Duodenal mucosa (tissue), 2 donors: ENCODE measurements around the gene SLC17A9.
A peak's percentile ranks its signal among the peaks of the same experiment; 100 is the strongest.
"Not testable (repeated sequence)": the region's sequence is repeated elsewhere in the genome, so short reads cannot be mapped to it uniquely, and the experiment has no call there.

Experiments
- H3K27ac ChIP-seq: one replicate; pipeline ENCODE4 v1.7.0; 2013; ENCODE audit warnings: low read depth, low read length
- H3K27me3 ChIP-seq, 2 donors: one replicate each; pipeline ENCODE4 v1.7.0; 2013; ENCODE audit warnings: low read length in 2 of 2, control low read depth in 1 of 2; ENCODE audit not compliant: insufficient read depth in 2 of 2, control insufficient read depth in 1 of 2
- H3K36me3 ChIP-seq, 2 donors: one replicate each; pipeline ENCODE4 v1.7.0; 2013; ENCODE audit warnings: low read length in 2 of 2, control low read depth in 1 of 2; ENCODE audit not compliant: insufficient read depth in 2 of 2, control insufficient read depth in 1 of 2
- H3K4me1 ChIP-seq, 2 donors: one replicate each; pipeline ENCODE4 v1.7.0; 2013; ENCODE audit warnings: low read length in 2 of 2, control low read depth in 1 of 2; ENCODE audit not compliant: insufficient read depth in 2 of 2, control insufficient read depth in 1 of 2
- H3K4me3 ChIP-seq, 2 donors: one replicate each; pipeline ENCODE4 v1.7.0; 2013; ENCODE audit warnings: low read length in 2 of 2, low read depth in 1 of 2
- H3K9ac ChIP-seq, 2 donors: one replicate each; pipeline ENCODE4 v1.7.0; 2013; ENCODE audit warnings: low read length in 2 of 2, low read depth in 1 of 2
- H3K9me3 ChIP-seq, 2 donors: one replicate each; pipeline ENCODE4 v1.7.0; 2013; ENCODE audit warnings: low read length in 2 of 2, control low read depth in 1 of 2; ENCODE audit not compliant: control insufficient read depth in 1 of 2

The SLC17A9 gene

DNA sequence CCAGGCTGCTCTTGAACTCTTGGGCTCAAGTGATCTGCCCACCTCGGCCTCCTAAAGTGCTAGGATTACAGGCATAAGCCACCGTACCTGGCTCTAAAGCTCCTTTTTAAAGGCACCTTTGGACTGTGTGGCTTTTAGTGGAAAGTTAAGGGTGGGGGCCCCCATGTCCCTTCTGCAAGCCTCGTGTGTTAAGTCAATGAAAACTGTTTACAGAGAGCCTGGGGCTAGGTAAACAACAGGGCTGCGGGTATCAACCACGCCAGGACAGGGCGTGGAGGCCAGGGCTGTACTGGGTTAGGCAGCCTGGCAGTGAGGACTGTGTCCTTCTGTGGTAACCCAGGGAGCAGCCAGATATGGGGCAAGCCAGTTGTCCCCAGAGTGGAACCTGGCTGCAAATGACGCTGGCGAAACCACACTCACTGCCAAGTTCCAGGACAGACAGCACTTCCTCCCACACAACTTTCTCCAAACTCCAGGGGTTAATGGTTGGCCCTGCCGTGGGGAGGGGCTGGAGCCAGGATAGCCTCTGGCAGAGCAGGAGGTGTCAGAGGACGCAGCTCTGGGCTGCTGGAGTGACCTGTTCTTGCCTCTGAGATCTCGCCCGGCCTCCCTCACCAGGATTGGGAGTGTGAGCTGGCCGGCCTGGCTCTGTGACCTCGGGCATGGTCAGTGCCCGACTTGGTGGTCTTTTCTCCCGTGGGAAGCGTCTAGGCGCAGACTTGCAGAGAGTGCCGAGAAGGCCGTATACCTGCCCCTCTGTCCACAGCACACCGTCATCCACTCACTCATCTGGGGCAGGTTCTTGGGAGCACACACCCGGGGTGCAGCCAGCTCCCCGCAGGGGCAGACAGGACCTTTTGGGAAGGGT, 3.2 kb downstream of the SLC17A9 start:
- H3K4me3 ChIP-seq = no peak overlapping the region
- H3K9ac ChIP-seq = peak overlapping the region in 1 of 2 donors; percentile 32
- H3K27ac ChIP-seq = no peak overlapping the region
- H3K27me3 ChIP-seq = no peaks in the 10 kb centered on the region
- peaks cover 12 to 31% of the 10 kb centered on the region in 2 donors for H3K4me1 ChIP-seq
- H3K9me3 ChIP-seq = no peaks in the 10 kb centered on the region
- H3K36me3 ChIP-seq = peaks cover 0 to 10% of the 10 kb centered on the region in 2 donors

DNA sequence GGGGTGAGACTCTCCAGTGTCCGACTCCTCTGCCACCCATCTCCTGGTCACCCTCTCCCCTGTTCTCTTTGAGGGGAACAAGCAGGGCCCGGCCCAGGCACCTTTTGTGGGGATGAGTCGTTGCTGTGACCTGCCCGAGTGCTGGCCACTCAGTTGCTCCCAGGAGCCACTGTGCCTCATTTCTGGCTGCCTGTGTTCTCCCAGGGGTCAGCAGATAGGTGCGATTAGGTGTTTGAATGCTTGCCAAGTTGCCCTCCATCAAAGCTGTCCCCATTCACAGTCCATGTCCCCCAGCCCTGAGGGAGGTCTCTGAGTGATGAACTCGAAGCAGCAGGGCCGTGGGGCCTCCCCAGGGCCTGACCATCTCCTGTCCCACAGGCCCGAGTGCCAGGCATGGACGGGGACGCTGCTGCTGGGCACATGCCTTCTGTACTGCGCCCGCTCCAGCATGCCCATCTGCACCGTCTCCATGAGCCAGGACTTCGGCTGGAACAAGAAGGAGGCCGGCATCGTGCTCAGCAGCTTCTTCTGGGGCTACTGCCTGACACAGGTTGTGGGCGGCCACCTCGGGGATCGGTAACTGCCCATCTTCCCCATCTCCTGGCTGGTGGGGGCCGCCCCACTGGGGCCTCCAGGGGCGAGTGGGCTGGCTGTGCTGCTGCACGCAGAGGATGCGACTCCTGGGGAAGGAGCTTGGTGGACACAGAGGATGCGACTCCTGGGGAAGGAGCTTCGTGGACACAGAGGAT, 4.1 kb downstream of the SLC17A9 start:
- no peaks in the 10 kb centered on the region for H3K9me3 ChIP-seq
- H3K9ac ChIP-seq = no peak overlapping the region

DNA sequence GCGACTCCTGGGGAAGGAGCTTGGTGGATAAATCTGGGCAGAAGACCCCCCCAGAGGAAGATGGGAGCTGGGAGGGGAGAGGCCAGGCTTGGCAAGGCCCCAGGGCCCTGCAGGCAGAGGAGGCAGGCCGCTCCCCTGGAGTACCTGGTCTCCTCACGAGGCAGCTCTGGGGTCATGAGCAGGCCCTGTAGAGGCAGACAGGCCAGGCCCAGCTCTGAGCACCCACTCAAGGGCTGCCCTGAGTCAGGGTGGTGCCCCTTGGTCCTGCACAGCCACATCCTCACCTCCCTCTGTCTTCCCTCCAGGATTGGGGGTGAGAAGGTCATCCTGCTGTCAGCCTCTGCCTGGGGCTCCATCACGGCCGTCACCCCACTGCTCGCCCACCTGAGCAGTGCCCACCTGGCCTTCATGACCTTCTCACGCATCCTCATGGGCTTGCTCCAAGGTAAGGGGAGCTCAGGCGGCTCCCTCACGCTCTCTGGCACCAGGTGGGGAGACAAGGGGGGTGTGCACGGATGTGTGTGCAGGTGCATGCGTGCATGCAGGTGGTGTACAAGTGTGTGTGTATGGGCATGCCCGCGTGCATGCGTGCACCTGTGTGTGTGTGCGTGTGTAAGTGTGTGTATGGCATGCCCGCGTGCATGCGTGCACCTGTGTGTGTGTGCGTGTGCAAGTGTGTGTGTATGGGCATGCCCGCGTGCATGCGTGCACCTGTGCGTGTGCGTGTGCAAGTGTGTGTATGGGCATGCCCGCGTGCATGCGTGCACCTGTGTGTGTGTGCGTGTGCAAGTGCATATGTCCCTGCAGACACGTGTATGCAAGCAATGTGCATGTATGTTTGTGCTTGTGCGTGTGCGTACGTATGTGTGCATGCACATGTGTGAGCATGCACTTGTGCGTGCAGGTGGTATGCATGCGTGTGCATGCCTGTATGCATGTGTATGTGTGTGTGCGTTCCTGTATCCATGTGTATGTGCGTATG, 4.9 kb downstream of the SLC17A9 start:
- Histone ChIP-seq H3K9ac (no peak overlapping the region), H3K4me1 (peaks cover 7 to 23% of the 10 kb centered on the region in 2 donors), H3K36me3 (peaks cover 0 to 10% of the 10 kb centered on the region in 2 donors), H3K27me3 (no peaks in the 10 kb centered on the region), H3K4me3 (no peak overlapping the region), H3K27ac (no peak overlapping the region), H3K9me3 (no peaks in the 10 kb centered on the region)

More for the DNA sequence above, 4.1 kb downstream of the SLC17A9 start:
- peaks cover 0 to 10% of the 10 kb centered on the region in 2 donors for H3K36me3 ChIP-seq
- H3K4me3 ChIP-seq = no peak overlapping the region
- H3K4me1 ChIP-seq = peaks cover 10 to 31% of the 10 kb centered on the region in 2 donors
- no peaks in the 10 kb centered on the region for H3K27me3 ChIP-seq
- H3K27ac ChIP-seq = no peak overlapping the region

DNA sequence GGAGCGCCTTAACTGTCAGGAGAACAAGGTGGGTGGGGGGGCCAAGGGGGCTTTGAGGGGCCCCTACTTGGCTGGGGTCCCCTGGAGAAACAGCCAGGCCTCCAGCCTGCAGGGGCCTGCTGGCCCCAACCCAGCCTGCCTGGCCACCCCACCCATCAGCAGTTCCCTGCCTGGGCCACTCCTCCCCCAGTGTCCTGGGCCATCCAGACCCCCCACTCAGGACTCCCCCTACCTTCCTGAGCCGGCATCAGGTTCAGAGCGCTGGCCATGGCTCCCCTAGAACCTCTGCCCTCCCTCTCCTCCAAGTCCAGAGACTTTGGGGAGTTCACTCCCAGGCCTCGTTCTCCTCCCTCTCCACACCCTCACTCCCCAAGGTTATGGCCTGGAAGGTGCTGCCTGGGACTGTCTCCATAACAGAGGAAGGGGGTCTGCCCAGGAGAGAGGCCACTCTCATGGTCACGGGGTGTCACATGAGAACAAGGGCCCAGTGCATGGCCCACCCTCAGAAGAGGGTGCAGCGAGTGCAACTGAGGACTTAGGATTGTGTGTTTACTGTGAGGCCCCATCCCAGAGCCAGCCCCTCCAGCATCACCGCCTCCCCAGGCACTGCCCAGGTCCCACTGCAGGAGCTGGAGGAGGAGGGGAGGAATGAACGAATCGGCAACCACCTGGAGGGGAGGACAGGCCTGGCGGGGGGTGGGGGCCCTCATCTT, 6.0 kb downstream of the SLC17A9 start:
- Histone ChIP-seq H3K27me3 (no peaks in the 10 kb centered on the region), H3K36me3 (peaks cover 0 to 10% of the 10 kb centered on the region in 2 donors), H3K4me3 (no peak overlapping the region), H3K4me1 (peaks cover 3 to 14% of the 10 kb centered on the region in 2 donors), H3K9ac (no peak overlapping the region), H3K27ac (no peak overlapping the region), H3K9me3 (no peaks in the 10 kb centered on the region)

DNA sequence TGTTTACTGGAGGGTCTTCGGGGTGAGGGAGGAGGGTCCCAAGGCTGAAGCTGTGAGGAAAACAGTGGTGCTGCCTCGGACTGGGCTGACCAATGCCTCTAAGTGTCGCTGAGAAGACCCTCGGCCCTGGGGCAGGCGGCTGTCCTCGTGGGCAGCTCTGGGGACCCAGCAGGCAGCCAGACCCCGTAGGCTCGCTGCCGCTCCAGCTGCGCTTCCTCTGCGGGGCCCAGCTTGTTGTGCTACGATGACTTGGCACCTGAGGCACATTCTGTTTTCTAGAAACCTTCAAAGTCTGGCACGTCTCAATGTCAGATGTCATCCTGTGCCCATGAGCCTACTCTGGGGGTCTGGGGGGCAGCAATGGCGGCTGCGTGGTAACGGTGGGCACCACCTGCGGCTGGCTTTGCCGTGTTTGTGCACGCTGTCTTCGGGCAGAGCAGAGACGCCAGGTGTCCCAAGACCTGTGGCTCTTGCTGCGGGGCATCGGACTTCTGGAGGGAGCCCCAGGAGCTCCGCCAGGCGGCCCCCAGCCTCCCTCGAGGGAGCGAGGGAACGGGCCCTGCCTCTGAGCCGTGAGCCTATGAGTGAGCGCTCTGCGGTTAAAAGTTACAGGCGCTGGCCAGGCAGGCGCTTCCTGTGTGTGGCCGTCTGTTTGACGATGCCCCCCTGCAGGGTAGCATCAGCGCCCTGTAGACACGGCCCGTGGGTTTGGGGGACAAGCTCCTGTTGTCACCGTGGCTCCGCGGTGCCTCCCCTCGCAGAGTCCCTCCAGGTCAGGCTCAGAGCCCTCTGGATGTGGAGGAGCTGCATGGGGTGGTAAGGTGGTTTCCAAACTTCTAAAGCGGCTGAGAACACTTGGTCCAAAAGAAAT, 6.8 kb downstream of the SLC17A9 start:
- no peak overlapping the region for H3K9ac ChIP-seq
- H3K4me3 ChIP-seq = no peak overlapping the region

DNA sequence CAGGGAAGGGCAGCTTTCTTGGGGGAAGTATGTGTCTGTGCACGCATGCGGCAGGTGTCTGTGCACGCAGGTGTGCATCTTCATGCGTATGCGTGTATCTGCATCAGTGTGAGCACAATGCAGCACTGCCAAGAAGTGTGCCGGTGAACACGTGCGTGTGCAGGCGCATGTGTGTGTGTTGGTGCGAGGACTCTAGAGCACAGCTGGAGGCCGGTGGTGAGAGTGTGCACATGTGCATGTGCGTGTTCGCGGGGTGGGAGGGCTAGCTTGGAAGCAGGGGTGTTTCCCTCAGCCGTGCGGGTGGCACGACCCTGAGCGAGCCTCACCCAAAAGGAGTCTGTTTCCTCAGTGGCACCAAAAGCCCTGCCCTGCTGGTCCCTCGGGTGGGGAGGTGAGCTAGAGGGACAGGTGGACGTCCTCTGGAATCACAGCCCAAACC, 7.5 kb downstream of the SLC17A9 start:
- Histone ChIP-seq H3K27ac (no peak overlapping the region), H3K9ac (no peak overlapping the region), H3K27me3 (no peaks in the 10 kb centered on the region), H3K4me1 (peaks cover 0 to 2% of the 10 kb centered on the region in 2 donors), H3K36me3 (peaks cover 0 to 10% of the 10 kb centered on the region in 2 donors), H3K9me3 (no peaks in the 10 kb centered on the region), H3K4me3 (no peak overlapping the region)

More for the DNA sequence above, 6.8 kb downstream of the SLC17A9 start:
- no peaks in the 10 kb centered on the region for H3K27me3 ChIP-seq
- no peaks in the 10 kb centered on the region for H3K9me3 ChIP-seq
- H3K27ac ChIP-seq = no peak overlapping the region
- H3K36me3 ChIP-seq = peaks cover 0 to 10% of the 10 kb centered on the region in 2 donors
- H3K4me1 ChIP-seq = peaks cover 0 to 9% of the 10 kb centered on the region in 2 donors

DNA sequence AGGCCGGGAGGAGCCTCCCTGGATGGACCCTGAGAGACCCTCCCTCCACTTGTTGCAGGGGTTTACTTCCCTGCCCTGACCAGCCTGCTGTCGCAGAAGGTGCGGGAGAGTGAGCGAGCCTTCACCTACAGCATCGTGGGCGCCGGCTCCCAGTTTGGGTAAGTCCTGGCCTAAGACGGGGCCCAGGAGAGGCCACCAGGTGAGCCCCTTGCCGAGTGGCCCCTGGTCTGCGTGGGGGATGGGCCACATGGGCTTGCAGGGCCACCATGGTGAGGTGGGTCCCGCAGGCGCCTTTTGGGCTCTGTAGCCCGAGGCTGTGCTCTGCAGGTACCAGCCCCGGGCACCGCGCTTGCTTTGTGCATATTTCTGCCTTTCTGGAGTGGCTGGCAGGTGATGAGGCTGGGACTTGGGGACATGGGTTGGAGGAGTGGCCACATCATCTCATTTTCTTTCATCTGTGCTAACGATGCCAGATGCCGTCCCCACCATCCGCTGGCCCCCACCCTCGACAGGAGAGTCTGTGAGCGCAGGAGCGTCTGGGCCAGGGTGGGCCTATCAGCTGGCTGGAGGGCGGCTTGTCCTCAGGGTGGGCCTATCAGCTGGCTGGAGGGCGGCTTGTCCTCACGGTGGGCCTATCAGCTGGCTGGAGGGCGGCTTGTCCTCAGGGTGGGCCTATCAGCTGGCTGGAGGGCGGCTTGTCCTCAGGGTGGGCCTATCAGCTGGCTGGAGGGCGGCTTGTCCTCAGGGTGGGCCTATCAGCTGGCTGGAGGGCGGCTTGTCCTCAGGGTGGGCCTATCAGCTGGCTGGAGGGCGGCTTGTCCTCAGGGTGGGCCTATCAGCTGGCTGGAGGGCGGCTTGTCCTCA, 8.2 kb downstream of the SLC17A9 start:
- peaks cover 0 to 10% of the 10 kb centered on the region in 2 donors for H3K36me3 ChIP-seq
- not testable (repeated sequence) for H3K4me3 ChIP-seq

DNA sequence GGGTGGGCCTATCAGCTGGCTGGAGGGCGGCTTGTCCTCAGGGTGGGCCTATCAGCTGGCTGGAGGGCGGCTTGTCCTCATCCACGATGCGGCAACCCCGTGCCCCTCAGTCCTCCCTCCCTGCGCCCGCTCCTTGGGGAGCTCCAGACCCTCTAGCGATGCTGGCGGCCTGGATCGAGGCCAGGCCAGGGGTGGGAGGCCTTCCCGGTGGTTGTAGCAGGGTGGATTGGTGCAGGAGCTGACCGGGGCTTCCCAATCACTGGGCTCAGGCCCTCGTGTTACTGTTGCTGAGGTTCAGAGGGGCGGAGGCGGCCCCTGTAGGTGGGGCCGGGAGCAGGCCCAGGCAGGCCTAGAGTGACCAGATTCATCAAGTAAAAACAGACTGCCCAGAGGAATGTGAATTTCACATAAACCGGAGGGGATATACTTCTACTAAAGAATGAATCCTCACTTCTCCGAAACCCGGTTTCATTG, 8.8 kb downstream of the SLC17A9 start:
- Histone ChIP-seq H3K27me3 (no peaks in the 10 kb centered on the region), H3K4me3 (no peak overlapping the region), H3K9me3 (no peaks in the 10 kb centered on the region), H3K4me1 (no peaks in the 10 kb centered on the region), H3K9ac (no peak overlapping the region), H3K36me3 (peaks cover 0 to 10% of the 10 kb centered on the region in 2 donors), H3K27ac (no peak overlapping the region)

More for the DNA sequence above, 8.2 kb downstream of the SLC17A9 start:
- H3K9me3 ChIP-seq, H3K27me3 ChIP-seq, H3K27ac ChIP-seq, H3K9ac ChIP-seq, H3K4me1 ChIP-seq: not testable (repeated sequence)
